Activated naive CD4-positive, alpha-beta T cell treated with anti-CD3 and anti-CD28 coated beads, Interleukin-2, amount 10 ng/mL, durations not matched to agents 7 days and 5 days (primary cell): ENCODE results near the gene CPT1A.

ENCODE experiments used
- CTCF ChIA-PET: fragments of 350-600 bp; sonication (Branson Sonifier 250); formaldehyde crosslinking; loops from one replicate; lab custom pipeline; 2021; ENCODE audit warnings: antibody characterized with exemption; lab: Charles Lee
- DNase-seq: peaks from one replicate; pipeline ENCODE4 v3.0.0-alpha.2; 2020
- H3K27ac Mint-ChIP-seq: one replicate; pipeline ENCODE4 v1.8.0; 2021; ENCODE audit warnings: mild to moderate bottlenecking, moderate library complexity, mixed read lengths
- H3K27me3 Mint-ChIP-seq: one replicate; pipeline ENCODE4 v1.8.0; 2021; ENCODE audit warnings: mild to moderate bottlenecking, mixed read lengths
- H3K36me3 Mint-ChIP-seq: one replicate; pipeline ENCODE4 v1.8.0; 2021; ENCODE audit warnings: mixed read lengths
- H3K4me1 Mint-ChIP-seq: one replicate; pipeline ENCODE4 v1.8.0; 2021; ENCODE audit warnings: mixed read lengths
- H3K4me3 Mint-ChIP-seq: one replicate; pipeline ENCODE4 v1.8.0; 2021; ENCODE audit warnings: mild to moderate bottlenecking, moderate library complexity, mixed read lengths
- H3K9me3 Mint-ChIP-seq: one replicate; pipeline ENCODE4 v1.8.0; 2021; ENCODE audit warnings: mixed read lengths

Gene CPT1A

DNA sequence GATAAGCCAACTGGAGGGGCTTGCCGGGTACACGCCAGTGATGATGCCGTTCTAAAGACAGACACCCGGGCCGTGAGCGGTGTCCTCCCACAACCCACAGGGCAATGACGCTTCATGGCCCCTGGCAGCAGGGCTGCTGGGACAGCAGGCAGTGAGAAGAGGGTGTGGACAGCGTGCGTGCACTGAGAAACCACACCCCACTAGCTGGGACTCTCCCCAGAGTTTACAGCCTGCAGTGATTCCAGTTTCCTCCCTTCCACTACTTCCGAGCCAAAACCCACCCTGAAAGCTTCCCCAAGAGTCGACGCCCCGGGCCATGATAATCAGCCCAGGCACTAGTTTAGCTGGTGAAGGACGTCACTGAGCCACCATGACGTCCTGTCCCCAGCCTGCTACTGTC is 29.2 kb downstream of the CPT1A start:
- CTCF ChIA-PET: interaction anchor here (1.2 to 1.7 kb wide), 2 partner anchors 14 to 30 kb away, joined by 3 to 9 read pairs; no protein-coding TSS in a partner anchor
- Mint-ChIP-seq H3K4me3 (no peak overlapping the region), H3K4me1 (peaks cover 11% of the 10 kb centered on the region), H3K36me3 (peaks cover 19% of the 10 kb centered on the region), H3K9me3 (no peaks in the 10 kb centered on the region), H3K27me3 (no peaks in the 10 kb centered on the region), H3K27ac (no peak overlapping the region)
- no peak for DNase-seq

GRCh38 chr11:68810164-68810563 is 31.6 kb downstream of the CPT1A start:
- no peak overlapping the region for H3K4me3 Mint-ChIP-seq
- H3K27me3 Mint-ChIP-seq: no peaks in the 10 kb centered on the region
- no peak for DNase-seq
- H3K36me3 Mint-ChIP-seq: peaks cover 19% of the 10 kb centered on the region
- no peaks in the 10 kb centered on the region for H3K4me1 Mint-ChIP-seq
- no peaks in the 10 kb centered on the region for H3K9me3 Mint-ChIP-seq
- no peak overlapping the region for H3K27ac Mint-ChIP-seq
- CTCF ChIA-PET: no interaction called here

DNA sequence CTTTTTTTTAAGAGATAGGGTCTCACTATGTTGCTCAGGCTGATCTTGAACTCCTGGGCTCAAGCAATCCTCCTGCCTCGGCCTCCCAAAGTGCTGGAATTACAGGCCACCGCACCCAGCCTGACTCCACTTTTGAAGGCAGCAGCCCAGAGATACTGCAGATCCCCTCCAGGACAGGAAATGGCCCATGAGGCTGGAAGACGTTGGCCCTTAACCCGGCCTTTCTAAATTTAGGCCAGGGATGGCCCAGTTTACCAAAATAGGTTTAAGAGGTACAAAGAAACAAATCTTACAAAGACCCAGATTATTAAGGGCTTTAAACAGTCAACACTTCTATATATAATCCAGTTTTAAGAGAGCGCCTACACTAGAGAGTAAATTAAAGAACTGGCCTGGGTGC is 32.2 kb downstream of the CPT1A start:
- H3K4me1 Mint-ChIP-seq: no peaks in the 10 kb centered on the region
- H3K27ac Mint-ChIP-seq: no peak overlapping the region
- H3K9me3 Mint-ChIP-seq: no peaks in the 10 kb centered on the region
- no peak for DNase-seq
- CTCF ChIA-PET: no interaction called here
- peaks cover 16% of the 10 kb centered on the region for H3K36me3 Mint-ChIP-seq
- H3K27me3 Mint-ChIP-seq: no peaks in the 10 kb centered on the region
- H3K4me3 Mint-ChIP-seq: no peak overlapping the region

- Mint-ChIP-seq H3K36me3 (peaks cover 20% of the 10 kb centered on the region), H3K27me3 (no peaks in the 10 kb centered on the region), H3K4me3 (no peak overlapping the region), H3K27ac (no peak overlapping the region), H3K9me3 (no peaks in the 10 kb centered on the region), H3K4me1 (no peaks in the 10 kb centered on the region)
- CTCF ChIA-PET: interaction anchor here (1.0 kb wide), 1 partner anchor 11 kb away, joined by 4 read pairs; no protein-coding TSS in a partner anchor
- DNase-seq: no peak
Observed at GRCh38 chr11:68808787-68809186, 32.9 kb downstream of the CPT1A start.

DNA sequence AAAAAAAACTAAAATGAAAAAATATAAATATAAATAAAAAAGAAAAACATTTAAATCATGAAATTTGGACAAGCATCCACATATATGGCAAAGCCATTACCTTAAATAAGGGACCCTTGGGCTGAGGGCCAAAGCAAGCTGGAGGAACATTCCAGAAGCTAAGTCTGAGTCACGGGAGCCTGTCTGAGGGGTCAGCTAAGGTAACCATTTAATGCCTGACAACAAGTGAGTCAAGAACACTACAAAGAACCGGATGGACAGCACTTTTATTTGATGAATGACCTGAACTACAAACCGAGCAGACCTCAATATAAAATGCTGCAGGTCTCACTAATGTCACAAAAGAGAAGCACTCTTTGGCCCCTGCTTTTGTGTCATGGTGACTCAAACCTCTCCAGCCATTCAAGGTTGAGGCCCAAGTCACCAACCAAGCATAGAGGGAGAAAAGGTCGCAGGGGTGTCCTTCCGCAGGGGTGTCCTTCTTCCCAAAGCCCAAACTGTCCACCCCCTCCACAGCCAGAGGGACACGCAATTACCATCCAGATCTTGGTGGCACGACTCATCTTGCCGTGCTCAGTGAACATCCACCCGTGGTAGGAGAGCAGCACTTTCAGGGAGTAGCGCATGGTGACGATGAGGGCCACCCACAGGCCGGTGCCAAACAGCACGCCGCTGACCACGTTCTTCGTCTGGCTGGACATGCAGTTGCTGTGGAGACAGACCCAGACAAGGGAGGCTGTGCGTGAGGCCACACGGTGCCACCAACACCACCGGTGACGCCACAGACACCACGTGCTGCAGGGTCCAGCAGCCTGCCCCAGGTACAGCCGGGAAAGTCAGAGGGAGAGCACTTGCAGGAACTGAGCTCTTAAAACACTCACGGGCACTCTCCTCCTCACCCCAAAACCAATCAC is 34.5 kb downstream of the CPT1A start:
- CTCF ChIA-PET: interaction anchor here (0.9 kb wide), 2 partner anchors 9 to 510 kb away, joined by 3 to 4 read pairs; no protein-coding TSS in a partner anchor
- Mint-ChIP-seq H3K36me3 (peaks cover 15% of the 10 kb centered on the region), H3K4me3 (no peak overlapping the region), H3K9me3 (no peaks in the 10 kb centered on the region), H3K4me1 (no peaks in the 10 kb centered on the region), H3K27ac (no peak overlapping the region), H3K27me3 (no peaks in the 10 kb centered on the region)
- DNase-seq: no peak

GRCh38 chr11:68804786-68805185 is 36.9 kb downstream of the CPT1A start:
- no peak for DNase-seq
- H3K27me3 Mint-ChIP-seq: no peaks in the 10 kb centered on the region
- CTCF ChIA-PET: no interaction called here
- H3K4me1 Mint-ChIP-seq: no peaks in the 10 kb centered on the region
- no peak overlapping the region for H3K27ac Mint-ChIP-seq
- H3K4me3 Mint-ChIP-seq: no peak overlapping the region
- H3K9me3 Mint-ChIP-seq: no peaks in the 10 kb centered on the region
- peaks cover 18% of the 10 kb centered on the region for H3K36me3 Mint-ChIP-seq

DNA sequence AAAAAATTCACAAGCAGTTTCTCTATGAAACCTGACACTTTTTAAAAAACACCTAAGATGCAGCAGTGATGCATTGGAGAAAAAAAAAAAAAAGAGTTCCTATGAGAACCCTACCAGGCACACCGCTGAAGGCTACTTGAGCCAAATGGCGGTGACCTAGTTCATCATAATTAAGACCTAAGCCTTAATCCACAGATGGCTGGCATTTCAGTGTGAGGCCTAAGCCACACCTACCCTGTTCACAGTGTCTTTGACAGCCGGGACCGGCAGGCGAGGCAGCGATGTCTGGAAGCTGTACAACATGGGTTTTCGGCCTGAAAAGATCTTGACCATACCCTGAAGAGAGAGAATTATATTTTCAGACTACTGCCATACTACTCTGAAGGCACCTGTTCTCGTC is 38.0 kb downstream of the CPT1A start:
- no peak for DNase-seq
- H3K27ac Mint-ChIP-seq: no peak overlapping the region
- no peak overlapping the region for H3K4me3 Mint-ChIP-seq
- no peaks in the 10 kb centered on the region for H3K27me3 Mint-ChIP-seq
- CTCF ChIA-PET: no interaction called here
- H3K36me3 Mint-ChIP-seq: peaks cover 24% of the 10 kb centered on the region
- H3K9me3 Mint-ChIP-seq: no peaks in the 10 kb centered on the region
- H3K4me1 Mint-ChIP-seq: no peaks in the 10 kb centered on the region

DNA sequence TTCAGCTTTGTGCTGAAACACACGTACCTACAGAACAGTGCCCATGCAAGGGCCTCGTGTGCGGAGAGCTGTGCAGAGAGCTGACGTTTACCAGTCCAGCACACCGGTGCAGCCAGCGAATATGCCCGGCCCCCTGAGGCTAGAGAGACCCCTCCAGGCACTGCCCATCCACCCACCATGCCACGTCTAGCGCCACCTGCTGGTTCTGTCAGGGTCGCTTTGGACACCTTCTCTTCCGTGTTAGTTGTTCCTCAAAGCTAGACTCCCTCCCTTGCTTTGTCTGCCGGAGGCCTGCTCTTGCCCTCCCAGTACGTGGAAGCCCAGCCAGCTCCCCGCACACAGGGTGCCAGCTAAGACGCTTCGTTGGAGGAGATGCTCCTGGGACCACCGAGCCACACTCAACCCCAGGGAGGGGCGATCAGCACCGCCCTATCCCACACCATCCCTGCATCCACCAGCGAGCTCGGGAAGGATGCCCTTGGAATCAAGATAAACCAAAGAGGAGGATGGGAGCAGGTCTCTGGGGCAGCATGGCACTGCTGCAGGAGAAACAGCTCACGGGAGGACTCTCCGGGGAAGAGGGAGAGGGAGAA is 43.4 kb downstream of the CPT1A start:
- CTCF ChIA-PET: interaction anchor here (0.6 to 2.3 kb wide), 15 partner anchors 9 to 541 kb away, joined by 3 to 9 read pairs (median 4); no protein-coding TSS in a partner anchor
- Mint-ChIP-seq H3K27me3 (no peaks in the 10 kb centered on the region), H3K4me3 (no peak overlapping the region), H3K27ac (no peak overlapping the region), H3K9me3 (no peaks in the 10 kb centered on the region), H3K4me1 (no peaks in the 10 kb centered on the region), H3K36me3 (peaks cover 33% of the 10 kb centered on the region)
- DNase-seq: peak; percentile 52

- no peak for DNase-seq
- CTCF ChIA-PET: interaction anchor here (1.2 kb wide), 1 partner anchor 11 kb away, joined by 4 read pairs; no protein-coding TSS in a partner anchor
- no peaks in the 10 kb centered on the region for H3K9me3 Mint-ChIP-seq
- H3K4me1 Mint-ChIP-seq: no peaks in the 10 kb centered on the region
- no peaks in the 10 kb centered on the region for H3K27me3 Mint-ChIP-seq
- peaks cover 36% of the 10 kb centered on the region for H3K36me3 Mint-ChIP-seq
- no peak overlapping the region for H3K27ac Mint-ChIP-seq
- no peak overlapping the region for H3K4me3 Mint-ChIP-seq
Observed at GRCh38 chr11:68796801-68797200, 44.9 kb downstream of the CPT1A start.

DNA sequence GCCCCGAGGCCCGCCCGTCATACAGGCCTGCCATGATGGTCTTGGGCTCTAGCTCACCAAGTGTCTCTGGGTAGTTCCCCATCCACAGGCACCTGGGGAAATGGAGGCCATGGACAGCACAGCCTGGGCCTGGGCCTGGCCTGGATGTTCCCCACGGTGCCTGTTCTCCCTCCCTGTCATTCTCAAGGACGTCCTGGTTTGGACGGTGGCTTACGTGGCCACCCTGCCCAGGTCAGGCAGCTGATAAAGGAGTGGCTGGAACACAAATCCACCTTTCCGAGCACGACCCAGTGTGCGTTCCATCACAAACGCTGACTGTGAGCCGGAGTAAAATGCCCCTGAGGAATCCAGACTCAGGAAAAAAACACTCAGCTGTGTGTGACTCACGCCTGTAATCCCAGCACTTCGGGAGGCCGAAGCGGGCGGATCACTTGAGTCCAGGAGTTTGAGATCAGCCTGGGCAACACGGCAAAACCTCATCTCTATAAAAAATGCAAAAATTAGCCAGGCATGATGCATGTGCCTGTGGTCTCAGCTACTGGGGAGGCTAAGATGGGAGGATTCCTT is 49.2 kb downstream of the CPT1A start:
- no peak overlapping the region for H3K27ac Mint-ChIP-seq
- DNase-seq: no peak
- no peaks in the 10 kb centered on the region for H3K4me1 Mint-ChIP-seq
- H3K4me3 Mint-ChIP-seq: no peak overlapping the region
- CTCF ChIA-PET: no interaction called here
- H3K36me3 Mint-ChIP-seq: peaks cover 32% of the 10 kb centered on the region
- no peaks in the 10 kb centered on the region for H3K27me3 Mint-ChIP-seq
- H3K9me3 Mint-ChIP-seq: no peaks in the 10 kb centered on the region

DNA sequence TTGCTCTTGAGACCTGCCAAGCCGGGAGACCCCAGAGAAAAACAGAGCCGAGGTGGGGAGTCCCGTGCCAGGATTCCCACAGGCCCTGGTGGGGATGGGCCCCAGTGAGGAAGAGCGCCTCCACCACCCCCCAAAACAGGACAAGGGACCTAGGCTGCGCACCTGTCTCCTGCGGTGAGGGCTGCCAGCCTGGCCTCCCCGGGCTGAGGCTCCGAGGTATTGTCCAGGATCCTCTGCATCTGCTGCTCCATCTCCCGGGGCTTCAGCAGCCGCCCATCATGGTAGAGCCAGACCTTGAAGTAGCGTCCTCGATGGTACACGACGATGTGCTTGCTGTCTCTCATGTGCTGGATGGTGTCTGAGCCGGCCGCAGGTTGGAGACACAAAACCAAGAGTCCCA is 57.1 kb downstream of the CPT1A start:
- H3K4me1 Mint-ChIP-seq: no peaks in the 10 kb centered on the region
- H3K9me3 Mint-ChIP-seq: no peaks in the 10 kb centered on the region
- H3K27ac Mint-ChIP-seq: no peak overlapping the region
- CTCF ChIA-PET: no interaction called here
- H3K27me3 Mint-ChIP-seq: no peaks in the 10 kb centered on the region
- peaks cover 21% of the 10 kb centered on the region for H3K36me3 Mint-ChIP-seq
- DNase-seq: no peak
- no peak overlapping the region for H3K4me3 Mint-ChIP-seq

- CTCF ChIA-PET: no interaction called here
- no peak overlapping the region for H3K4me3 Mint-ChIP-seq
- H3K27me3 Mint-ChIP-seq: no peaks in the 10 kb centered on the region
- H3K4me1 Mint-ChIP-seq: no peaks in the 10 kb centered on the region
- no peak for DNase-seq
- H3K27ac Mint-ChIP-seq: no peak overlapping the region
- H3K9me3 Mint-ChIP-seq: no peaks in the 10 kb centered on the region
- peaks cover 22% of the 10 kb centered on the region for H3K36me3 Mint-ChIP-seq
Observed at GRCh38 chr11:68783216-68783821, 58.4 kb downstream of the CPT1A start.

DNA sequence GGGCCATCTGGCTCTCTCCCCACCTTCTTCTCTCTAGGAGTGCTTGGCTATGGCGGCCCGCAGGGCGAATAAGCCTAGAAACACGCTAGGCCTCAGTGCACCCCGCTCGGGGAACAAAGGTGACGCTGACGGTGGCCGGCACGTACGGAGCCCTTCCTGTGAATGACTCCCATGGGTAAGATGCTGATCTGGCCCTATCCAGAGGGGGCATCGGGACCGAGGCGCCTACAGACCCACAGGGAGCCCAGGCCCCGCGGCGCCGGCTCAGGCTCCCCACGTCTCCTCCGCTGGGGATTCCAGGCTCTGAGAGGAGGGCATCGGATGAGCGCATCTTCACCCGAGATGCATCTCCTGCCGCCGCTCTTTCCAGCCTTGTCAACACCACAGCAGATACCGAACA is 59.0 kb downstream of the CPT1A start:
- H3K4me1 Mint-ChIP-seq: no peaks in the 10 kb centered on the region
- H3K27ac Mint-ChIP-seq: no peak overlapping the region
- CTCF ChIA-PET: interaction anchor here (0.6 kb wide), 1 partner anchor 862 kb away, joined by 3 read pairs; no protein-coding TSS in a partner anchor

DNA sequence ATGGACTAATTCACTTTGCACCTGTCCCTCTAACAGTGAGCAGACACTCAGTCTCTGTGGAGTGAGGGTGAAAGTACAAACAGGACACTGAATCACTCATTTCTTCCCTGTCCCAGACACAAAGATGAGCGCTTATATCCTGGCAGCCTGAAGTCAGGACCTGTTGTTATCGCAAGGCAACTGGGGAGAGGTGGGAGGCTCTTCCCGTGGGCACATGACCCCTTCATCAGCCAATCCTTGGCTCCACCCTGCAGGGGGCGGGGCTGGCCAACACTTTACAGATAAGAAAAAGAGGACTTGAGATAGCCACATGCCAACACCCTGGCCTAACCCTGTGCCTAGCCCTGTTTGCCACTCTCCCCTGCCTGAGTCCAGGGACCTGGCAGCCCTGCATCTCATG is 60.9 kb downstream of the CPT1A start:
- Mint-ChIP-seq H3K27me3 (no peaks in the 10 kb centered on the region), H3K4me1 (no peaks in the 10 kb centered on the region), H3K9me3 (no peaks in the 10 kb centered on the region), H3K36me3 (peaks cover 30% of the 10 kb centered on the region), H3K4me3 (no peak overlapping the region), H3K27ac (no peak overlapping the region)
- CTCF ChIA-PET: no interaction called here
- DNase-seq: no peak

More for the DNA sequence above, 59.0 kb downstream of the CPT1A start:
- Mint-ChIP-seq H3K9me3 (no peaks in the 10 kb centered on the region), H3K27me3 (no peaks in the 10 kb centered on the region), H3K36me3 (peaks cover 26% of the 10 kb centered on the region), H3K4me3 (no peak overlapping the region)
- no peak for DNase-seq
